Measurements from ENCODE around the gene METTL24.

METTL24 gene

DNA sequence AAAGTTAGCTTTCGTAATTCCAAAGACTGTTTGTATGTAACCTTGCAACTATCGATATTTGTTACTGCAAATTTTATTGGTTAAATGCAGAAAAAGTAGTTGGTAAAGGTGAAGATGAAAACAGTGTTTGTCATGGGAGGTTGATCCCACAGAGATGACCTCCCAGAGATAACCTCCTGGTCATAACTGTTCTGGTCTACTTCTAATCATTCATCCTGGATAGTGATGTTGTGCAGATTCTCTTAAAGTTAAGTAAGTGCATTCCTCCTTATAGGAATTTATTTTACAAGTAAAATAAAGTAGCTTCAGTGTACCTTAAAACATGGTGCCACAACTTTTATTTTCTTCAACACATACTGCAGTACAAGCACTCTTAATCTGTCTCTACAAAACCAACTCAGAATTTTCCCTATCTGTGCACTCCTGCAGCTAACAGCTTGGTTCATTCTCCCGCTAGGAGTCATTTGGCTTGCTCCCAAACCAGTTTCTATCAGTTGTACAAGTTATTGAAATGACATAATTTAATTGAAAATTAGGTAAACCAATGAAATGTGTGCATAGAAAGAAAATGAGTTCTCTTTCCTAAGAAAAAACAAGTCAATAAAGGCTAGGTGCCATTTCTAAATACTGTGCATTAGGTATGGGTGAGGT lies 19.2 kb downstream of the METTL24 start:
- TF ChIP-seq, protein P1, sequence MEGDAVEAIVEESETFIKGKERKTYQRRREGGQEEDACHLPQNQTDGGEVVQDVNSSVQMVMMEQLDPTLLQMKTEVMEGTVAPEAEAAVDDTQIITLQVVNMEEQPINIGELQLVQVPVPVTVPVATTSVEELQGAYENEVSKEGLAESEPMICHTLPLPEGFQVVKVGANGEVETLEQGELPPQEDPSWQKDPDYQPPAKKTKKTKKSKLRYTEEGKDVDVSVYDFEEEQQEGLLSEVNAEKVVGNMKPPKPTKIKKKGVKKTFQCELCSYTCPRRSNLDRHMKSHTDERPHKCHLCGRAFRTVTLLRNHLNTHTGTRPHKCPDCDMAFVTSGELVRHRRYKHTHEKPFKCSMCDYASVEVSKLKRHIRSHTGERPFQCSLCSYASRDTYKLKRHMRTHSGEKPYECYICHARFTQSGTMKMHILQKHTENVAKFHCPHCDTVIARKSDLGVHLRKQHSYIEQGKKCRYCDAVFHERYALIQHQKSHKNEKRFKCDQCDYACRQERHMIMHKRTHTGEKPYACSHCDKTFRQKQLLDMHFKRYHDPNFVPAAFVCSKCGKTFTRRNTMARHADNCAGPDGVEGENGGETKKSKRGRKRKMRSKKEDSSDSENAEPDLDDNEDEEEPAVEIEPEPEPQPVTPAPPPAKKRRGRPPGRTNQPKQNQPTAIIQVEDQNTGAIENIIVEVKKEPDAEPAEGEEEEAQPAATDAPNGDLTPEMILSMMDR (IDR thresholded peaks at IDR 0.05; ENCODE audit: insufficient read depth, low read depth, low read length, missing control alignments), result no peak
- no peak for DNase-seq (ENCODE audit: low read depth)
- no peak overlapping the region for H3K4me3 ChIP-seq (ENCODE audit: low read depth, low read length)

DNA sequence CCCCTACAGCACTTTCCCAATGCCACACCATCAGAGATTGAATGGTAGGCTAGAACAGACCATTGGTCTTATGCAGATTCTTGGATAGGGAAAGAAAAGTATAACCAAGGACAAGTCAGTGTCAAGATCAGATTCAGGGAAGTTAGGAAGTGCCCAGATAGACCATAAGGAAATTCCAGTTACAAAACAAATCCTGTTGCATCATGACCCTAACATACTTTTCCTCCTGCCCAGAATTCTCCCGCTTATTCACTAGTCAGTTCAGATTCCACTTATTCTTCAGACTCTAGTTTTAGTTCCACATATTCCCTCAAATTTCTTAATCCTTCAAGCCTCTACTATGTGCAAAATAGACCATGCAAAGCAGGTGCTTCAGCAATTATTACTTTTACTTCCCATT lies 20.7 kb downstream of the METTL24 start:
- TF ChIP-seq, protein P1 (IDR thresholded peaks at IDR 0.05; ENCODE audit: insufficient read depth, low read depth, low read length, missing control alignments), result no peak
- no peak overlapping the region for H3K4me3 ChIP-seq (ENCODE audit: low read depth, low read length)
- DNase-seq (ENCODE audit: low read depth), result no peak

DNA sequence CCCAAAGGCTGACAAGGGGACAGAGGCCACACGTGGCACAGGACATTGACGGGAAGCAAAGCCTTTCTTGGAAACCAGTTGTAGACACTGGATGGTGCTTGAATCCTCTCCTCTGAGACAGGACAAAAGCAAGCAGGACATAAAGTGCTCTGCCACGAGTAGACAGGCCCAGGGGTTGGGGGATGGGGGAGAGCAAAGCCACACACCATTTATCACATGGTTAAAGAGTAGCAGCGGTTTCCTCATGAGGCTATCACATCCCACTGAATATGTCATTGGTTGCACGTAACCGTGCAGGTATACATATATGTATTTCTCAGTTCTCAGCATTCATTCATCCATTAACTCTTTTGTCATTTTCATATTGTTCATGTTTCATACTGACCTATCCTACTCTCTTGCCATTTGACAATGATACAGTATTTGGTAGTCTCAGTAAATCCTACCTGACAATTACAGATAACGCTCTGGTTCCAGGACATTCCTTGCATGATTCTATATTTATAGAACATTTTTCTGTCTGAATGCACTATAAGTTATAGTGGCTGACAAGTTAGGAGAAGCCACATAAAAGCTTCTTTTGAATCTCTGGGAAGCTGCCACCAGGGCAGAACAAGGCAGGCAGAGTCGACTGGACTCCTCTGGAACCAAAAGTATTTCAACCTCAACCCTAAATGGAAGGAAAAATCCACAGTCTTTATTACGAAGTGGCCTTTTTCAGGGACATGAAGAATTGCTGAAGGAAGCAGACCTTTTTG lies 23.5 kb downstream of the METTL24 start:
- TF ChIP-seq, protein P1 (IDR thresholded peaks at IDR 0.05; ENCODE audit: insufficient read depth, low read depth, low read length, missing control alignments), result no peak

DNA sequence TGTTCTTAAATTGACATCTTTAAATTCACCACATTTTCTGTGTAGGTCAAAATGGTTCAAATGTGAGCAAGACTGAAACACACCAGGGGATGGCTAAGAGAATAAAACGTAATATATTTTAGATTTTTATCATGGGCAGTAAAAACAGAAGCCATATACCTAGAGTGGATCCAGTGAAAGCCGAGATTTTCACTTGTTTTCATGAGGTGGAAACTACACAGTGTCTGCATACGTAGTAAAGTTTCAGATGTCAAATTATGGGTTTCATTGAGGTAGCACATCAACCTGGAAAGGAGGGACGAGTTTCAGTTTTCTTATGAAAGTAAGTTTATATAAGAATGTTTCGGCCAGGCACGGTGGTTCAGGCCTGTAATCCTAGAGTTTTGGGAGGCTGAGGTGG lies 25.9 kb downstream of the METTL24 start:
- TF ChIP-seq, protein P1 (IDR thresholded peaks at IDR 0.05; ENCODE audit: insufficient read depth, low read depth, low read length, missing control alignments), result no peak
- DNase-seq (ENCODE audit: low read depth), result no peak
- H3K4me3 ChIP-seq (ENCODE audit: low read depth, low read length), result no peak overlapping the region

More for the DNA sequence above, 23.5 kb downstream of the METTL24 start:
- H3K4me3 ChIP-seq (ENCODE audit: low read depth, low read length), result no peak overlapping the region
- DNase-seq (ENCODE audit: low read depth), result no peak

DNA sequence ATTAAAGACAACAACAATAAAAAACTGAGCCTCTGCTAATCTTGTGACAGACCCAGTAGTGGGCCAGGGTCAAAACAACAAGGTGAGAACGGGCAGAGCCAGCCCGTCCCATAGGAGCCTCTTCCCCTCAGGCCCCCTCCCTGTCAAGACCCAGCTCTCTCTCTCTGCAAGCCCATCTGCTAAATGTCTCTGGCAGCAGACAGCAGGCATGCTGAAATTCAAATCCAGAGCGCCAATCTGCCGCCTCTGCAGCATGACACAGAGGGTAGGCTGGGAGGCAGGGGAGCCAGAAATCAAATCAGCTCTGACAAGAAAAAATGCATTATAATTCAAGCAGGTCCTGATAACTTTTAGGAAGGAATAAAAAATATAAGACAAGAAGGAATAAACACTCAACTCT lies 26.3 kb downstream of the METTL24 start:
- TF ChIP-seq, protein P1 (IDR thresholded peaks at IDR 0.05; ENCODE audit: insufficient read depth, low read depth, low read length, missing control alignments), result no peak
- no peak for DNase-seq (ENCODE audit: low read depth)
- H3K4me3 ChIP-seq (ENCODE audit: low read depth, low read length), result no peak overlapping the region

DNA sequence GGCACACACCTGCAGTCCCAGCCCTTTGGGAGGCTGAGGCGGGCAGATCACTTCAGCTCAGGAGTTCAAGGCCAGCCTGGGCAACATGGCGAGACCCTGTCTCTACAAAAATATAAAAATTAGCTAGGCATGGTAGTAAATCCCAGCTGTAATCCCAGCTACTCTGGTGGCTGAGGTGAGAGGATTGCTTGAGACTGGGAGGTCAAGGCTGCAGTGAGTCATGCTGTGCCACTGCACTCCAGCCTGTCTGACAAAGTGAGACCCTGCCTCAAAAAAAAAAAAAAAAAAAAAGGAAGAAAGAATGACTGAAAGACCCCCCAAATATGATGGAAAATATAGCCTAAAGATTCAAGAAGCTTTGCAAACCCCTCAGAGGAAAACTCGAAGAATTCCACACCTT lies 26.8 kb downstream of the METTL24 start:
- DNase-seq (ENCODE audit: low read depth), result no peak
- H3K4me3 ChIP-seq (ENCODE audit: low read depth, low read length), result no peak overlapping the region
- TF ChIP-seq, protein P1 (IDR thresholded peaks at IDR 0.05; ENCODE audit: insufficient read depth, low read depth, low read length, missing control alignments), result no peak

Data from GM12865 (cell line).